ENCODE data around the gene TCF12.

TCF12 gene

DNA sequence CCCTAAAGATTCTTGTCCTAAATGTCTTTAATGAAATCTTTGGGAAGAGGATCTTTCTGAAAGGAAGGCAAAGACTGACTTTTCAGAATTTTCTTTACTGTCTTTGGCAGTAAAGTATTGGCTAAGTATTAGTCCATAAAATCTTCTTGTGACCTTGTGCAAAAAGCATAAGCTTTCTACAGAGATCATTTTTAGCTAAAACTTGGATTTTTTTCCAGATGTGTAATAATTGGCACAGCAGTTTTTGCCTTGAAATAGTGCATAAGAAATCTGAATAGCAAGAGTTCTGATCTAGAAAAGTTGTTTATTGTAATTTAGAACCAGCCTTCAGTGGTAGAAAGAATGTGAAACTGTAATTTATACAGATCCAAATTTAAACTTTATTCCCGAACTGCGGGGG is 335.1 kb downstream of the TCF12 start:
- no peak for DNase-seq (ENCODE audit: low read depth in 2 of 2)

DNA sequence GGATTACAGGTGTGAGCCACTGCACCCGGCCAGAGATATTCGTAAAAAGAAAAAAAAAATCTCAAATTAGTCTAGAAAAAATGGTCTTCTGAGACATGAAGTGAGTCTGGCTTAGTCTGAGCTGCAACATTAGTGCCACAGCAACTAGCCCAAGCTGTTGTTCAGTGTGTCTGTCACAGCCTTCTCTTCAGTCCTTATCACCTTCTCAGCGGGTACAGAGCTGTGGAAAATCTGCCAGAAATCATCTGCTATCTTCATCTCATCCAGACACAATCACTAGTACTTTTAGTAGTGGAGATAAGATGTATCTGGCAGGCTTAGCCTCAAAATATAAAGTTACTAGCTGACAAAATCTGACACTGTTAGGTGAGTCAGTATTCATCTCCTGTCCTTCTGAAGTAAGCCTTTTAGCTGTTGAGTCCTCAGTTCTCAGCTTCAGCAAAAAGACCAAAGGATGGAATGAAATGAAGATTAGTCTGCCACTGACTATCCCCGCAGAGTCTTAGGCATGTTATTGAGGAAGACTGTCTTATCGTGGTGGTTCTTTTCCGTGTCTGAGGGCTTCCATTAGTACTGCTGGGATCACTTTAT is 337.4 kb downstream of the TCF12 start:
- DNase-seq (ENCODE audit: low read depth in 2 of 2): no peak

DNA sequence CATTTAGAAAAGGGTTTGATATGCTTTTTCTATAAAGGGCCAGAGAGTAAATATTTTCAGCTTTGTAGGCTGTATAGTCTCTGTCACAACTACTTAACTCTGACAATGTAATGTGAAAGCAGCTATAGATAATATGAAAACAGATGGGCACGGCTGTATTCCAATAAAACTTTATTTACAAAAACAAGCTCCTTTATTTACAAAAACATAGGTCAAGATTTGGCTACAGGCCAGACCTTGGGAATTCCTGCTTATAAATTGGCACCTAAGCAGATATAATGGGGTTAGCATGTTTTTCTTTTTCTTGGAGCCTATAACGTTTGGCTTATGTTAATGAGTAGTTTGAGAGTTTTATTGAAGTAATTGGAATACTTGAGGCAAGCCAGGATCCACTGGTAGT is 338.5 kb downstream of the TCF12 start:
- DNase-seq (ENCODE audit: low read depth in 2 of 2): no peak

DNA sequence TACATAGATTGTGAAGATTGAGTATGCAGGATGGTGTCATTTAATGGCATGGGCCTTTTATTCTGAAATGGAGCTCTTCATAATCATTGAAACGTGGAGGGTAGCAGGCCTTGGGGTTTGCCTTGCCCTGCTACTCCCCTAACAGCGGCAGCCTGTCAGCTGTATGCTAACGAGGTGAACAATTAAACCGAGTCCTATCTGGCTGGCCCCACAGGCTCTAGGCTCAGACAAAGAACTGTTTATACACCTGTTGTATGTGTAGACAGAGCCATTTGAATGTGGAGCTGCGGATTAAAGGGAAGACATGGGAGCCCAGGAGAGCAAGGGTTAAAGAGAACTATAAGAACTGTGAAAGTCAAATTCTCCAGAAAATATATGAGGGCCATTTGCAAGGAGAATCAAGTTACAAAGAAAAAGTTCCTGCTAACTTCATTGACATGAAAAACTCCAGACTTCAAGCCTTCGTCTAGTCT is 341.2 kb downstream of the TCF12 start:
- DNase-seq (ENCODE audit: low read depth in 2 of 2): no peak

DNA sequence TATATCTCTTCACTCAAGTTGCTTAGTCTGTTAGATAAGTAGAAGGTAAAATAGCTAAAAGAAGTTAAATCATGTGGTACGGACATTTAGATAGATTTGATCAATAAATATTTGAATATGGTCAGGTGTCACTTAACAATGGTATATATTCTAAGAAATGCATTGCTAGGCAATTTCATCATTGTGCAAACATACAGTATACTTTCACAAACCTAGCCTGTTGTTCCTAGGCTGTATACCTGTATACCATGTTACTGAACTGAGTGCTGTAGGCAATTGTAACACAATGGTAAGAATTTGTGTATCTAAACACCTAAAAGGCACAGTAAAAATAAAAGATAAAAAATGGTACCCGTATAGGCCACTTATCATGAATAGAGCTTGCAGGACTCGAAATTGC is 345.1 kb downstream of the TCF12 start:
- DNase-seq (ENCODE audit: low read depth in 2 of 2): no peak

DNA sequence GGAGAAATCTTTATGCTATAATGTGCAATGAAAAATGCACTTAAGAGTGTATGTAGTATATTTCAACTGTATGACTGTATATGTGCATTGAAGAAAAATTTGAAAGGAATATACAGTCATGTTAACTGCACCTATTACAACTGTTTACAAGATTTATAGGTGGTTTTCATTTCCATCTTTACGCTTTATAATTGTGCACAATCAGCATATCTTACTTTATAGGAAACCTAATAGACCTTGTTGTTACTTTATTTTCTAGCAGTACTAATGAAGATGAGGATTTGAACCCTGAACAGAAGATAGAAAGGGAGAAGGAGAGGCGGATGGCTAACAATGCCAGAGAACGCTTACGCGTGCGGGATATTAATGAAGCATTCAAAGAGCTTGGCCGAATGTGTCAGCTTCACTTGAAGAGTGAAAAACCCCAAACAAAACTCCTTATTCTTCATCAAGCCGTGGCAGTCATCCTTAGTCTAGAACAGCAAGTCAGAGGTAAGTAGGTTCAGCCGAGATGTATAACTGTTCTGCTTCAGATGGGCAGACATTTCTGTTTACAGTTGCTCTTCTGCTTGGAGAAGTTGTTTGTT is 354.4 kb downstream of the TCF12 start:
- DNase-seq (ENCODE audit: low read depth in 2 of 2): no peak

DNA sequence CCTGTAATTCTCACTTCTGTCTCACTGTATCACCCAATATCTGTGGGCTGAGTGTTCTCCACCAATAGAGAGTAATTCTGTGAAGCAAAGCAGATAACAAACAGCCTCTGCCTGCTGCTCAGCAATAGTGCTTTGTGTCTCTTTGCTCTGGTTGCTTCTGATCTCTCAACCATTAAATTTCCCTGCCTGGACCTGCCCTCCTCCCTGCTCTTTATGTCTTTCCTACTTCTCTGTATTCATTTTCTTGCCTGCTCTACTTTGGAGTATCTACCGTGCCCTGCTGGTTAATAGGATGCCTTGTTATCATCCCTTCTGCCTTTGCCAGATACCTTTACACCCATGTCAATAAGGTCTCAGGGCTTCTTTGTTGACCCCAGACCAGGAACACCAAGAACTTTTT is 355.0 kb downstream of the TCF12 start:
- DNase-seq (ENCODE audit: low read depth in 2 of 2): no peak

DNA sequence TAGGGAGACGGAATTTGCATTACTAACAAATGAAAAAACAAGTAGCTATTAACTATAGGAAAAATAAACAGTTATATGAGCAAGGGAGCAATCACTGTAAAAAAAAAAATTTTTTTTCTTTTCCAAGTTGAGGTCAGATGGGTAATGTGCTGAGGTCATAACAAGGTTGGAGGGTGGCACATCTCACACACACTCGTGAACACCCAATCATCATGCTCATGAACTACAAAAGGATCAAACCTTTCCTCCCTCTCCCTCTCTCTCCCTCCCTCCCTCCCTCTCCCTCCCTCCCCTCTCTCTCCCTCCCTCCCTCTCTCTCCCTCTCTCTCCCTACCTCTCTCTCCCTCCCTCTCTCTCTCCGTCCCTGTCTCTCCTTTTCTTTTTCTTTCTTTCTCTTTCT is 360.0 kb downstream of the TCF12 start:
- DNase-seq (ENCODE audit: low read depth in 2 of 2): no peak

DNA sequence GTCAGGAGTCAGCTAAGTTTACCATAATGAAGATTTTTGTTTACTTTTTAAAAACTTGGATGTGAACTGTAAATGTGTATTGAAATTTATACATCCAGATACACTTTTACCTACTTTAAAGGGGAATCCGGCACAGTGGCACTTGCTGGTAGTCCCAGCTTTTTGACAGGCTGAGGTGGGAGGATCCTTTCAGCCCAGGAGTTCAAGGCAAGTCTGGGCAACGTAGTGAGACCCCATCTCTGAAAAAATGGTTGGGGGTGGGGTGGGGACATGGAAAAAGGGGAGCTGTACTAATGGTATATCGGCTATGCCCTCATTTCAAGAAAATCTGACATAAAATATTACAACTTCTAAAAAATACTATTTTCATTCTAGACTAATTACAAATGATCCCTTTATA is 362.0 kb downstream of the TCF12 start:
- DNase-seq (ENCODE audit: low read depth in 2 of 2): no peak

DNA sequence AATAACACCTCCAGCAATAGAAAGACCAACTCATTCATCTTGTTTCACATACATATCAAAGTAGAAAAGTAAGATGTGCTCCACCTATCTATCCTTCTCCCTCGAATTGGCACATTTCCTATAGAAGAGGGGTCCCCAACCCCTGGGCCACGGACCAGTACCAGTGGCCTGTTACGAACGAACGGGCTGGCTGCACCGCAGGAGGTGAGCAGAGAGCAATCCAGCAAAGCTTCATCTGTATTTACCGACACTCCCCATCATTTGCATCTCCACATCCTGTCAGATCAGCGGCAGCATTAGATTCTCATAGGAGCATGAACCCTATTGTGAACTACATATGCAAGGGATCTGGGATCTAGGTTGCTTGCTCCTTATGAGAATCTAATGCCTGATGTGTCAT is 362.9 kb downstream of the TCF12 start:
- no peak for DNase-seq (ENCODE audit: low read depth in 2 of 2)

DNA sequence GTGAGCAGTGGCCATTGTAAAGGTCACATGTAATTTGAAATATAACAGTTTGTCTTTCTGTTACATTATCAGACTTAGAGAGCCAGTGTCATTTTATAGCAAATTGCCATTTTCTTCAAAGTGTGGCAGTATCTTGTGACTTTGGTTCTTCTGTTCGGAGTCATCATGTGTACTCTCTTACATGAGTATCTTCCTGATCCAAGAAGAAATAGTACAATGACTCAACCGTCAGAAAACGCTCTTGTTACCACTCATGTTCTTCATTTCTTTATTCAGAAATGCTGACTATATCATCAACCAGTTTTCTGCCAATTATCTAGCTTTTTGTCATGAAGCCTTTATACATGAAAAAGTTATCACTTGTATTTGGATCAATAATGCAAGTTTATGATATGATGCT is 364.2 kb downstream of the TCF12 start:
- DNase-seq (ENCODE audit: low read depth in 2 of 2): no peak

DNA sequence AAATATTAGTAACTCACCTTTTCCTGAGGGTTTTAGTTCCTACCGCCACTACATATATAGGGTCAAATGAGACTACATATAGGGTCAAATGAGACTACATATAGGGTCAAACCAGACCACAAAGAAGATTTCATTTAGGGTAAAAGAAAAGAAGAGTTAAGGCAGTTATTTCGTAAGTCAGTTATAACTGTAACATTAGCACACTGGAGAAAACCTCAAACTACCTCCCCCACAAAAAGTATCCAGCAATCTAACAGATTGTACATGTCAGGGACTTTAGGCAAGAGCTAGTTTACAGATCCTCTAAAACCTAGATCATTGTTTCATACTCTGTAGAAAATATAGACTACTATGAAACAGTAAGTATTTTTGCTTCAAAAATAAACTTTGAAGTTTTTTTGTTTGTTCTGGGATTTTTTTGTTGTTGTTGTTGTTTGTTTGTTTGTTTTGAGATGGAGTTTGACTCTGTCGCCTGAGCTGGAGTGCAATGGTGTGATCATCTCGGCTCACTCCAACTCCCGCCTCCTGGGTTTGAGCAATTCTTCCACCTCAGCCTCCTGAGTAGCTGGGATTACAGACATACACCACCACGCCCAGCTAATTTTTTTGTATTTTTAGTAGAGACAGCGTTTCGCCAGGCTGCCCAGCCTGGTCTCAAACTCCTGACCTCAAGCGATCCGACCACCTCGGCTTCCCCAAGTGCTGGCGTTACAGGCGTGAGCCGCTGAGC is 365.5 kb downstream of the TCF12 start:
- DNase-seq (ENCODE audit: low read depth in 2 of 2): no peak

DNA sequence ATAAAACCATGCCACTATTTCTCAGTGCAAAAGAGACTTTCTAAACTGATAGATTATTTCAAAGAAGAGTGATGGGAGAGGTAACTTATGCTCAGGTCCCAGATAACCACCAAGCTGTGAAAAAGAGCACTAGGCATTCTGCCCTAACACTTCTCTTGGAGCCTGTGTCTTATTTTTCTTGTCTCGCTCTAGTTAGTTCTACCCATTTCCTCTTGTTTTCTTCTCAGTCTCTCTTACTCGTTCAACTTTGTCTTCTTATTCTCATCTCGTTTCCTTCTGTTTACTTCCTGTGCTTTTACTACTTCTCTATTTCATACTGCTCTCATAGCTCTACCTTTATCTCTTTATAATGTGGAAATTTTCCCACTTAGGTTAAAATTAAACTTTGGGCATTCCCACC is 366.1 kb downstream of the TCF12 start:
- DNase-seq (ENCODE audit: low read depth in 2 of 2): no peak

DNA sequence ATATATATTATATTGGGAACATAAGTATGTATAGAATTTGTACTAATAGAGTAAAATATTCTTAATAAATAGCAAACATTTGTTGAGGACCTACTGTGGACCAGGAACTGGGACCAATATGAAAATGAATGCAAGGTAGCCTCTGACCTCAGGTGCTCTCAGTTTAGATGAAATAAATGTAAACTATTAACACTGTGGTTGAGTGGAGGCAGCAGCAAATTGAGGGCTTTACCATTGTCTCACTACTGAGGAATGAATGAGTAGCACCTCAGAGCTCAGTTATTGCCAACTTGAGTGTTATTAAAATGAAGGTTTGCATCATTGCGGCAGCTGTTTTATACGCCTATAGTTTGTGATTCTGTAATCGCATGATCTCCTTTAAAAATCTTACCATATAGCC is 366.9 kb downstream of the TCF12 start:
- no peak for DNase-seq (ENCODE audit: low read depth in 2 of 2)

DNA sequence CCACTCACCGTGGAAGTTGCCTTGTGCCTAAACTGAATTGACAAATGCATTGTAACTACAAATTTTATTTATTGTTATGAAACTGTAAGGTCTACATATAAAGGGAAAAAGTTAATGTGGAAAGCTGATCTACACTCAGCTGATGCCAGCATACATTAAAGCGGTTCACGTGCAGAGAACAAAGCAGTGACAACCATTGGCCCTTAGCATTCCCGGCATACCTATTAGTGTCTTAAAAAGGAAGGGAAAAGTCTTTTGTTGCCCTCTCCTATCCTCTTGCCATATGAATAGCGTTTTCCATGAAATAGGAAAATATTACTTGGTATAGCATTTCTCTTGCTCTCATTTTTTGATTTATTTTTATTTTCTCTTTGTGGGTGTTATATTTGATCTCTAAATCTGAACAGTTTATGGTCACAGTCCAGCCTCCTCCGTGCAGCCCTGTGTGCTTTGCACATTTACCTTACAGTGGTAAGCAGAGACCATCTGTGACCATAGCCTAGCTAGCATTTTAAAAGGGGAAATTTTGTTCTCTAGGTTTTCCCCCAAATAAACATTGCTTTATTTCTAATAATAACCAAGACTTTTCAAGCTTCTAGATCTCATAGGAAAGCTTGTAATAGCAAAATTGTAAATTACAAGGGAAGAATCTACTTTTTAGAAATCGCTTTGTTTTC is 368.1 kb downstream of the TCF12 start:
- no peak for DNase-seq (ENCODE audit: low read depth in 2 of 2)

DNA sequence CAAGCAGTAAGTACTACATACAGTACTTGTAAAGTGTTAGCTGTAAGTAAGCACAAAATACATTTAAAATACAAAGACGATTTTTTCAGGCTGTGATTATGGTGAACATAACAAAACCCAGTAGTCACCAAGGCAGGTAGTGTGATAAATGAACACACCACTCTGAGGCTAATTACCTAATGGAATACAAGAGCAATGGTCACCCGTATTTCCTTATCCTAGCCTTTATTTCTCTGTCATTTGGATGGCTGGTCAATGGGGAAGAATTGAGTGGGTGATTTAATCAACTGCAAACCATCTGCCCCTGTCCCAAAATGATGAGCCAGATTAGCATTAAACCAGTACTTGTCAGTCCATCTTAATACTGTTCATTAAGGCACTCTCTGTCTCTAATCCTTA is 368.7 kb downstream of the TCF12 start:
- DNase-seq (ENCODE audit: low read depth in 2 of 2): no peak

DNA sequence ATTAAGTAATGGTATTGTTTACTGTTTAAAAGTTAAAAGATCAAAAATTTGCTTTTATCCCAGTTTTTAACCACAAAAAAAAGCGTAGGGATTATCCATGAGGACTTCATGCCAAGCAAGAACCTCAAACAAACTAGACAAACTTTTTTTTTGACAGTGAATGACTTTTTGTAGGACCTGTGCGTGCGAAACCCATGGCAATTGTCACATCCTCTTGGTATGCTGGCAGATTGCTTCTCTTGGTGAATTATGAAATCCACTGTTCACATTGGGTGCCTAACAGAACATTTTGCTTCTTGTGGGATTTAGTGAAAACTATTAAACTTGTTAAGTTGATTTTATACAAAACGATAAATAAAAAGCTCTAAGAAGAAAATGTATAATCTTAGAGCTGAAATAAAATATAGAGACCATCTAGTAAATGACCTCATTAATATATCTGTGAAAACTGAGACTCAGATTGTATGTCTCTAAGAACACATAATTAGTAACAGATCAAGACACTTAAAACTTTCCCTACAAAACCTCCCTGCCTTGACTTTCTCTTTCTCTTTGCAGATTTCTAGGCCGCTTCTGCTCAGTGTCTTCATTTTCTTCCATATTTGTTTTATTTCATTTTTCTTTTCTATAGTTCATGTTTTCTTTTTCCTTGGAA is 370.6 kb downstream of the TCF12 start:
- no peak for DNase-seq (ENCODE audit: low read depth in 2 of 2)

DNA sequence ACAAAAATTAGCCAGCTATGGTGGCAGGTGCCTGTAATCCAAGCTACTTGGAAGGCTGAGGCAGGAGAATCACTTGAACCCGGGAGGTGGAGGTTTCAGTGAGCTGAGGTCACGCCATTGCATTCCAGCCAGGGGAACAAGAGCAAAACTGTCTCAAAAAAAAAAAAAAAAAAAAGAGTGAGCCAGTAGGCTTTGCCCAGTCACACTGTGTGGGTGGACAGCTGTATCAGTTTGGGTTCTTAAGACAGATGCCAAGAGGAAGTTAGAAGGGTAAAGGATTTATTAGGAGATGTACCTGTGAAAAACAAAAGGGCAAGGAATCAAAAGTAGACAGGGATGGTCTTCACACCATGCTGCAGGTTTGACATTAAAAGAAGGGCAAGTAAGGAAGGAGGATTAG is 371.7 kb downstream of the TCF12 start:
- no peak for DNase-seq (ENCODE audit: low read depth in 2 of 2)

DNA sequence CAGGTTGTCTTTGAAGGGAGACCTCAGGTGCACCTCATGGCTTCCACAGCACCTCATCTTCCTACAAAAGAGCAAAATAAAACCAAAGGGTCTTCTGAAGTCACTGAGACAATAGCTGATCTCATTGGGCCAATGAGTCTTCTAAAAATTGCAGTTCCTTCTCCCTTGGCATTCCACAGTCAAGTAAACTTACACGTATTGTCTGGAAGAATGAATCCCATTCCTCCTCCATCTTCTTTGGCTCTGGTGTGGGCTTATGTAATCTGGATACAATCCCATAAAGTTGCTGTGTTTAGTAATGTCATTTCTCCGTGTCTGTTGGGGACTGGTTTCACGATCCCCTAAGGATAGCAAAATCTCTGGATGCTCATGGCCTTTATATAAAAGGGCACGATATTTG is 372.4 kb downstream of the TCF12 start:
- no peak for DNase-seq (ENCODE audit: low read depth in 2 of 2)

DNA sequence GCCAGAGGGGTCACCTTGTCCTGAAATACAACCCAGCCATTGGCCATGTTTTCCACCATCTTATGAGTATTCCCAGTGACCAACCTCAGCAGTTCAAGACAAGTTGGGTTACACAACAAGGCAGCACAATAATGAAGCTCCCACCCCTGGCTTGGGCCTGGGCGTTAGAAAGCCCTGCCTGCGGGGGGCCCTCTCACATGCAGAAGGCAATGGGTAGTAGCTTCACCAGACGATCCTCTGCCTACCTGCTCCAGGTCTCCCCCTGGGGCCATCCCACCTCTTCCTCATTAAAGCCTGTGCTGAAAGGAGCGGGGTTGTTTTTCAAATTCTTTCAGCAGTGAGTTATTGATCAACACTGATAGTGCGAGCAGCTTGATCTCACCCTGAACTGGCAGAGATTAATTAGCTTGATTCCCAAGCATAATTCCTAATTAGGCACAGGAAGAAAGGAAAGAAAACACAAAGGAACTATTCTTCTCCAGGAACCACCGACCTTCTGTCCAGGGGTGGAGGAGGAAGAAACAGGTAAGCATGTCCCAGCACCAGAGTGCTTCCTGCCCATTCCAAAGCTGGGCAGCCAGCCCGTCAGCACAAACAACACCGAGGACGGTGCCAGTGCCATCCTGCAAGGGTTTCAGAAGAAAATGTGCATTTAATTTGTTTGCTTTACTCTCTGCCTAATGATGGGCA is 378.2 kb downstream of the TCF12 start:
- no peak for DNase-seq (ENCODE audit: low read depth in 2 of 2)

DNA sequence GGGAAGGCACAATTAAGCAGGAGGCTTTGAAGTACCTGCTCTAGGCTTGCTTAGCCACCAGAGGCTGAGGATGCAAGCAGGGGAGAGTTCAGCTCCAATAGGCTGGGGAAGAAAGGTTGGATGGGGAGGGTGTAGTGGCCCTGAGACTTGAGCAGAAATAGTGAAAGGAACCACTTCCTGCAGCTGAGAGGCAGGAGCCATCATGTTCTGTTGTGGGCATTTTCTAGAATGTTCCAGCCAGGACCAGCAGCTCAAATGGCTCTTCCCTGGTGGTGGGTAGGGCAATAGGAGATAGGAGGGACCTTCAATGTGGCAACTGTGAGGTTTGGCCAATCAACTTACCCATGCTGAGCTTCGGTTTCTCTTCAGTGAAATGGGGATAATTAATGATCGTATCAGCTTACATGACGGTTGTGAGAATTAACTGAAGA is 378.7 kb downstream of the TCF12 start:
- no peak for DNase-seq (ENCODE audit: low read depth in 2 of 2)

DNA sequence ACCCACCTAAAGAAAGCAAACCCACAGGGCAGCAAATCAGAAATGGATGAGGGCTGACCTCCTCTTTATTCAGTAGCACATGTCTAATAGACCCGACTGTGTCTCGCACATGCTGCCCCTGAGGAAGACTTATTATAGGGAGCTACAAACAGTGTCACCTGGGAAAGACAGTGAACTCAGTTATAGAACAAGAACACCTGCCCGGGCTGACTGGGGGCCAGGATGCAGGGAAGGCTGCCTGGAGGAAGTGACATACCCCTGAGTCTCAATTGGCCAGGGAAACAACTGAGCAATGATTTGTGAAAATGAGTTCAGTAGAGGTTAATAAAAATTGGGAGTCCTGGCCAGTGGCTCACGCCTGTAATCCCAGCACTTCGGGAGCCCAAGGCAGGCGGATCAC is 379.2 kb downstream of the TCF12 start:
- DNase-seq (ENCODE audit: low read depth in 2 of 2): no peak

Measured in stimulated activated CD8-positive, alpha-beta memory T cell treated with anti-CD3 and anti-CD28 coated beads, Interleukin-15, amount 100 ng/mL, for 48 hours (primary cell).